ENCODE measurements around the gene RENBP.

DNA sequence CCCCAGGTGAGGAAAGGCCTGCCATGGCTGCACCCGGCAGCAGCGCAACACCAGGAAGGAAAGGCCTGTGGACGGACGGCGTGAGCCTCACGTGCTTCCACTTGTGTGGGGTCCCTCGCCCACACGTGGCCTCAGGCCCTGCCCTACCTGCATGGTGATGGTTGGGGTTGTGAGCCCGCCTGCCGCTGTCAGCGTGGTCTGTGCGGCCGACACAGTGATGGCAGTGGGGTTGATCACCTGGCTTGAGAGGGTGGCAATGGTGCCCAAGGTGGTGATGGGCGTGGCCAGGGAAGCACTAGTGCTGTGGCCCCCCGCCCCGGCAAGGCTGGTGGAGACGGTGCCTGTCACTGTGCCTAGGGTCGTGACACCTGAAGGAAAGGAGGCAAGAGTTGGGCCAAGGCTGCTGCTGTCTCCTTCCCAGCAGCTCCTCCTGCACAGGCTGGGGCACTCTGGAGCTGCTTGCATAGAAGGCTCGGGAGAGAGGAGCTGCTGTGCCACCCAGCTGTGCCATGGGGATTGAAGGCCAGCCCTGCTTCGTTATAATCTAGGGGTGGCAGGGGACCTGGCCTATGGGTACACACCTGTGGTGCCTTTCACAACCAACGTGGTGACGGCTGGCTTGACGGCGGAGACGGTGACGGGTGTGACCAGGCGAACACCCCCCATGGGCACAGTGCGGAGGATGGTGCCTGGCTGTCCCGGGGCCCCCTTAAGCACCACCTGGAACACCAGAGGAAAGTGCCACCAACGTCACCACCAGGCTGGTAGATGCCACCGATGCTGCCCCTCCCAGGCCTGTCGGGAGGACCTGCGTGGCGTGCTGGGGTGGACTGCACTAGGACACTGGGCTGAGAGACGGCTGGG is 11.8 kb upstream of the RENBP start:
- TF ChIP-seq CTCF (conservative IDR thresholded peaks at IDR 0.05; ENCODE audit: low read length): no peak
- TF ChIP-seq EZH2phosphoT487 (IDR thresholded peaks at IDR 0.05; ENCODE audit: borderline replicate concordance): no peak
